Esophagus muscularis mucosa (tissue), 4 donors: ENCODE data around the gene ISCA1. TPM values are rescaled to one million over a fixed set of nuclear protein-coding genes. Genes with fewer than 3 reads are reported as not detected.

Experiments
- DNase-seq: peaks from one replicate; pipeline ENCODE4 v3.0.0-alpha.2; 2017; ENCODE audit errors: extremely low spot score
- H3K27ac ChIP-seq, 4 donors: fragments of 200-600 bp; sonication (generic); replicated peaks in 1 of 4; 1 replicate in 3 of 4; 2 replicates in 1 of 4; pipeline ENCODE4 v1.5.1; 2016 to 2019; ENCODE audit warnings: mild to moderate bottlenecking in 1 of 4
- H3K27me3 ChIP-seq, 4 donors: fragments of 200-600 bp; sonication (generic); one replicate each; pipeline versions ENCODE4 v1.5.1 to v1.6.0; 2016 to 2019
- H3K36me3 ChIP-seq, 4 donors: fragments of 200-600 bp; sonication (generic); one replicate each; pipeline ENCODE4 v1.5.1; 2016 to 2019
- H3K4me1 ChIP-seq, 4 donors: fragments of 200-600 bp; sonication (generic); one replicate each; pipeline ENCODE4 v1.5.1; 2016 to 2019
- H3K4me3 ChIP-seq, 4 donors: fragments of 200-600 bp; sonication (generic); 1 replicate in 2 of 4; 2 replicates in 2 of 4; pipeline ENCODE4 v1.5.1; 2016 to 2019; ENCODE audit warnings: mild to moderate bottlenecking in 4 of 4, moderate library complexity in 1 of 4
- H3K9me3 ChIP-seq, 4 donors: fragments of 200-600 bp; sonication (generic); 1 replicate in 3 of 4; 2 replicates in 1 of 4; pipeline ENCODE4 v1.5.1; 2016 to 2019
- EP300 ChIP-seq: sonication (generic); formaldehyde crosslinking; IDR thresholded peaks from one replicate; pipeline ENCODE4 v1.6.1; 2017; ENCODE audit warnings: antibody characterized with exemption
- POLR2A ChIP-seq: fragments of 450-650 bp; IDR thresholded peaks from one replicate; pipeline ENCODE4 v1.6.1; 2017; ENCODE audit warnings: antibody characterized with exemption, moderate library complexity, mild to moderate bottlenecking, low read depth
- POLR2AphosphoS5 ChIP-seq, 2 donors: sonication (generic); formaldehyde crosslinking; IDR thresholded peaks; one replicate each; pipeline ENCODE4 v1.6.1; 2017; ENCODE audit warnings: antibody characterized with exemption in 2 of 2
- WGBS: methylation state at CpG from one replicate; pipeline ENCODE4 v1.1.5; 2018; 5-methylcytosine and 5-hydroxymethylcytosine counted together
- intact Hi-C: fragments of 100-400 bp; cut with DNase I; formaldehyde crosslinking; loops from one replicate; pipeline ENCODE4 v1.15.1; 2023
- total RNA-seq, 4 donors: library from RNA; depleted of rRNA; stranded (reverse); fragments of >200 nt; gene quantifications; one replicate each; pipeline versions ENCODE4 v1.1.0 to v1.2.1, GENCODE V29; 2016
- TF ChIP-seq, protein P1 (sequence below), 3 experiments: fragments of 200-600 bp in 2 of 3; fragments of 450-650 bp in 1 of 3; sonication (generic) in 2 of 3; IDR thresholded peaks; one replicate each; pipeline ENCODE4 v1.5.1; 2017 to 2019; ENCODE audit warnings: antibody characterized with exemption in 3 of 3, mild to moderate bottlenecking in 2 of 3, moderate library complexity in 1 of 3

ISCA1 gene
- total RNA-seq, 4 donors from 2014 or later: 37.0 to 56.5 (median 40.5) TPM

DNA sequence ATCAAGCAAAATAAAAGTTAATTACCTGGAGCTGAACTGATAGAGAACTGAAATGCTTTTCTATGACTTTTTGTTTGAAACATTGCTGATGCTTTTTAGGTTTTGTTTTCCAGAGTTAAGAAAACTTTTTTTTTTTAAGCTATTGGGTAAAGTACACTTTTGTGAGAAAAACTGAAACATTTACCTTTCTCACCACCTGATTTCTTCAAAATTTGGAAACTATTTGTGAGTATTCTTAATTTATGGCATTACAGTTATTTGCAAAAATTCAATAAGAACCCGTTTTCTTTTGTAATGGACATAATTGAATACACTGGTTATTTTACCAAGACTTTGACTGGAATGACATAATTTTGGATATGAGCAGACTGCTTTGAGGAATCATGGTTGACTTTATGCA, 29.5 kb downstream of the ISCA1 start:
- Histone ChIP-seq H3K27ac (no peak overlapping the region), H3K36me3 (no peaks in the 10 kb centered on the region), H3K9me3 (no peaks in the 10 kb centered on the region), H3K4me3 (no peak overlapping the region), H3K27me3 (no peaks in the 10 kb centered on the region), H3K4me1 (no peaks in the 10 kb centered on the region)
- TF ChIP-seq, protein P1, sequence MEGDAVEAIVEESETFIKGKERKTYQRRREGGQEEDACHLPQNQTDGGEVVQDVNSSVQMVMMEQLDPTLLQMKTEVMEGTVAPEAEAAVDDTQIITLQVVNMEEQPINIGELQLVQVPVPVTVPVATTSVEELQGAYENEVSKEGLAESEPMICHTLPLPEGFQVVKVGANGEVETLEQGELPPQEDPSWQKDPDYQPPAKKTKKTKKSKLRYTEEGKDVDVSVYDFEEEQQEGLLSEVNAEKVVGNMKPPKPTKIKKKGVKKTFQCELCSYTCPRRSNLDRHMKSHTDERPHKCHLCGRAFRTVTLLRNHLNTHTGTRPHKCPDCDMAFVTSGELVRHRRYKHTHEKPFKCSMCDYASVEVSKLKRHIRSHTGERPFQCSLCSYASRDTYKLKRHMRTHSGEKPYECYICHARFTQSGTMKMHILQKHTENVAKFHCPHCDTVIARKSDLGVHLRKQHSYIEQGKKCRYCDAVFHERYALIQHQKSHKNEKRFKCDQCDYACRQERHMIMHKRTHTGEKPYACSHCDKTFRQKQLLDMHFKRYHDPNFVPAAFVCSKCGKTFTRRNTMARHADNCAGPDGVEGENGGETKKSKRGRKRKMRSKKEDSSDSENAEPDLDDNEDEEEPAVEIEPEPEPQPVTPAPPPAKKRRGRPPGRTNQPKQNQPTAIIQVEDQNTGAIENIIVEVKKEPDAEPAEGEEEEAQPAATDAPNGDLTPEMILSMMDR (IDR thresholded peaks at IDR 0.05): no peak
- TF ChIP-seq POLR2A (no peak), EP300 (no peak), POLR2AphosphoS5 (IDR thresholded peaks at IDR 0.05) (no peak)
- WGBS: 97% methylated on average over 1 of the region's 1 CpG
- DNase-seq: no peak
- intact Hi-C loops: no loop called here

DNA sequence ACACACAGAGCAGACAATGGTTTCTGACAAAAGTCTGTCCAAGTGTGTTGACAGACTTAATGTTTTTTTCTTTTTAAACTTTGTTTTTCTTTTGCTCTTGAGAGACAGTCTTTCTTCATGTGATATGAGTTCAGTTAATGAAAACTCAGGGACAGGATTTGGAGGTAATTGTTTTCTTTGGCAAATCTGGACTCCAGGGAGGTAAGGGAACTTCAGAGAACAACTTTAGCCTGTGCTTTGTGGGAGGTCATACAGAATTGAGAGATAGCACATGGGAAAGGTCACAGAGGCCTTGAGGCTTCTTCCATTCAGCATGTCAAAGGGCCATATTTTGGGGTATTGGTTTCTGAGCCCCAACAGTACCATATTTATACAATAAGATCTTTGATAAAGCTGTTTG, 32.2 kb downstream of the ISCA1 start:
- Histone ChIP-seq H3K27ac (no peak overlapping the region), H3K4me3 (no peak overlapping the region), H3K36me3 (no peaks in the 10 kb centered on the region), H3K9me3 (no peaks in the 10 kb centered on the region), H3K4me1 (no peaks in the 10 kb centered on the region), H3K27me3 (no peaks in the 10 kb centered on the region)
- intact Hi-C loops: no loop called here
- DNase-seq: no peak
- no peak for TF ChIP-seq POLR2AphosphoS5 (IDR thresholded peaks at IDR 0.05)
- TF ChIP-seq POLR2A: no peak
- TF ChIP-seq, protein P1 (IDR thresholded peaks at IDR 0.05): no peak
- no peak for TF ChIP-seq EP300

DNA sequence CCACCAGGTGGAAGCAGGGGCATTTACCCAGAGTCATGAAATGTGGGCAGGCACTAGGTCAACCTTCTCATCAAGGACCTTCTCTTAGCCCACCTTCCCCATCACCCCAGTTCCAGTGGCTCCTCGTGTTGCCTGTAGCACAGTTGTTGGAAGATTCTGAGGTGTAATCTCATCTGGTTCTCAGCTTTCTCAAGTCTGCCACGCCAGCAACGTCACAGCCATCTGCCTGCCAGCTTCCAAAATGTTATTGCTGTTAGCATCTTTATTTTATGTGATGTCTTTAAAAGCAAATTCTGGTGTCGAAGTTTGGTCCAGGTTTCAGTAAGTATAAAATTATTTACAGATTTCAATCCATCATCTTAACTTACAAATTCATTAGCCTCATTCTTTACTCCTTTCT, 33.6 kb downstream of the ISCA1 start:
- Histone ChIP-seq H3K9me3 (no peaks in the 10 kb centered on the region), H3K4me1 (no peaks in the 10 kb centered on the region), H3K4me3 (no peak overlapping the region), H3K36me3 (no peaks in the 10 kb centered on the region), H3K27ac (no peak overlapping the region), H3K27me3 (no peaks in the 10 kb centered on the region)
- no peak for DNase-seq
- WGBS: 89% methylated on average over 4 of the region's 4 CpGs
- TF ChIP-seq EP300: no peak
- no peak for TF ChIP-seq POLR2A
- TF ChIP-seq POLR2AphosphoS5 (IDR thresholded peaks at IDR 0.05): no peak
- TF ChIP-seq, protein P1 (IDR thresholded peaks at IDR 0.05): no peak
- intact Hi-C loops: no loop called here

- Histone ChIP-seq H3K27me3 (no peaks in the 10 kb centered on the region), H3K27ac (no peak overlapping the region), H3K9me3 (no peaks in the 10 kb centered on the region), H3K36me3 (no peaks in the 10 kb centered on the region), H3K4me3 (no peak overlapping the region), H3K4me1 (peaks cover 0 to 6% (median 0%) of the 10 kb centered on the region in 4 donors)
- 55% methylated on average over 6 of the region's 6 CpGs for WGBS
- no peak for DNase-seq
- TF ChIP-seq POLR2AphosphoS5 (IDR thresholded peaks at IDR 0.05): no peak
- TF ChIP-seq, protein P1 (IDR thresholded peaks at IDR 0.05): no peak
- TF ChIP-seq EP300: no peak
- no peak for TF ChIP-seq POLR2A
- intact Hi-C loops: no loop called here
Observed at GRCh38 chr9:86246752-86247161, 35.6 kb downstream of the ISCA1 start.

DNA sequence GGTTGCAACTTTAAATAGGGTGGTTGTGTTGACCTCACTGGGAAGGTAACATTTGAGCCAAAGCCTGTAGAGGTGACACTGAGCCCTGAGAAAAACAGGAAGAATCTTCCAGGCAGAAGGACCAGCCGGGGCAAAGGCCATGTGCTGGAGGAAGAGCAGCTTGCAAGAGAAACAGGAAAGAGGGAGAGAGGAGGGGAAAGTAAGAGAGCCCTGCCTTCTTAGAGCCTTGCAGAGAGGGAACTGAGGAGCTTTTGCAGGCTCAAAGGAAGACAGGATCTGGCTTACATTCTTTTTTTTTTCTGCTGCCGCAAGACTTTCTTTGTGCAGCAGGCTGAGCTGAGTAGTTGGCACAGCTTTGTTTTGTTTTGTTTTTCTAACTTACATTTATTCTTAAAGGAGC, 40.3 kb downstream of the ISCA1 start:
- 25% methylated on average over 2 of the region's 2 CpGs for WGBS
- H3K4me3 ChIP-seq: no peak overlapping the region
- intact Hi-C loops: no loop called here

More for the DNA sequence above, 40.3 kb downstream of the ISCA1 start:
- no peaks in the 10 kb centered on the region for H3K36me3 ChIP-seq
- peaks cover 0 to 6% (median 0%) of the 10 kb centered on the region in 4 donors for H3K4me1 ChIP-seq
- no peaks in the 10 kb centered on the region for H3K9me3 ChIP-seq
- DNase-seq: peak; percentile 55
- H3K27ac ChIP-seq: no peak overlapping the region
- TF ChIP-seq, protein P1 (IDR thresholded peaks at IDR 0.05): no peak
- TF ChIP-seq POLR2A (no peak), EP300 (no peak), POLR2AphosphoS5 (IDR thresholded peaks at IDR 0.05) (no peak)
- H3K27me3 ChIP-seq: no peaks in the 10 kb centered on the region
